Retinal pigment epithelial cell (primary cell): ENCODE data around the gene GHRHR.

Experiments
- DNase-seq: peaks from one replicate; pipeline ENCODE4 v3.0.0-alpha.2; 2010; ENCODE audit warnings: low read depth
- H3K4me3 ChIP-seq: 2 replicates; pipeline ENCODE4 v1.5.1; 2011; ENCODE audit warnings: mild to moderate bottlenecking, low read length, control low read depth, moderate library complexity
- TF ChIP-seq, protein P1 (sequence below): conservative IDR thresholded peaks from 2 replicates; pipeline ENCODE4 v1.5.1; 2011; ENCODE audit warnings: low read depth, low read length, control low read depth, inconsistent platforms

The GHRHR gene

DNA sequence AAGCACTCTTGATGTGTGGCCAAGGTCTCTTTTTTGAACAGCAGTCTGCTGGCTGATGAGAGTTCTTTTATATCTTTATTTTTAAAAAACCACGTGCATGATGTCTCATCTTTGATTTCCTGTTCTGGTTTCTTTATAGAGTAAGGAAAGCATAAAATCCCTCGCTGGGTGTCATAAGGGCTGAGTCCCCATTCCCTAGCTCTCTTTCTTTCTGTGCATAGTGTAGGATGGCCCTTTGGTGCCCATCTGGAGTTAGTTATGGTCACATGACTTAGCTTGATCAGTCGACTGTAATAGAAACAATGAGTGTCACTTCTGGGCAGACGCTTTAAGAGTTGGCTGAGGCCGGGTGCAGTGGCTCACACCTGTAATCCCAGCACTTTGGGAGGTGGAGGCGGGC is 38.5 kb downstream of the GHRHR start:
- H3K4me3 ChIP-seq = no peak overlapping the region
- no peak for DNase-seq
- TF ChIP-seq, protein P1, sequence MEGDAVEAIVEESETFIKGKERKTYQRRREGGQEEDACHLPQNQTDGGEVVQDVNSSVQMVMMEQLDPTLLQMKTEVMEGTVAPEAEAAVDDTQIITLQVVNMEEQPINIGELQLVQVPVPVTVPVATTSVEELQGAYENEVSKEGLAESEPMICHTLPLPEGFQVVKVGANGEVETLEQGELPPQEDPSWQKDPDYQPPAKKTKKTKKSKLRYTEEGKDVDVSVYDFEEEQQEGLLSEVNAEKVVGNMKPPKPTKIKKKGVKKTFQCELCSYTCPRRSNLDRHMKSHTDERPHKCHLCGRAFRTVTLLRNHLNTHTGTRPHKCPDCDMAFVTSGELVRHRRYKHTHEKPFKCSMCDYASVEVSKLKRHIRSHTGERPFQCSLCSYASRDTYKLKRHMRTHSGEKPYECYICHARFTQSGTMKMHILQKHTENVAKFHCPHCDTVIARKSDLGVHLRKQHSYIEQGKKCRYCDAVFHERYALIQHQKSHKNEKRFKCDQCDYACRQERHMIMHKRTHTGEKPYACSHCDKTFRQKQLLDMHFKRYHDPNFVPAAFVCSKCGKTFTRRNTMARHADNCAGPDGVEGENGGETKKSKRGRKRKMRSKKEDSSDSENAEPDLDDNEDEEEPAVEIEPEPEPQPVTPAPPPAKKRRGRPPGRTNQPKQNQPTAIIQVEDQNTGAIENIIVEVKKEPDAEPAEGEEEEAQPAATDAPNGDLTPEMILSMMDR = no peak

DNA sequence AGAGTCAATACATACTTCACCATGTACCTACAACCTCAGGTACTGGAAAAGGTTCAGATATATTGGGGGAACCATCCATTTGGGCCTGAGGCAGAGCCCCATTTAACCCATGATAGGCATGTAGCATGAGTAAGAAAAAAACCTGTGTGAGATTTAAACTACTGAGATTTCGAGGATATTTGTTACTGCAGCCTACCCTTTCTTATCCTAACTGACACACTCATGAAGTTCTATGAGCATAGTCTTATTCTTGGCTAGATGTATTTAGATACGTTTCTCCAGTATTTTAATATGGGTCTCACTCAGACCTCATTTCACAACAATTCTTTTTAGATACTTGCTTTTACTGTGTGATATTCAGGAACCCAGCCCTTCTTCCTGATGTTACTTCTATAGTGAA is 39.3 kb downstream of the GHRHR start:
- no peak overlapping the region for H3K4me3 ChIP-seq
- TF ChIP-seq, protein P1 = no peak
- no peak for DNase-seq

DNA sequence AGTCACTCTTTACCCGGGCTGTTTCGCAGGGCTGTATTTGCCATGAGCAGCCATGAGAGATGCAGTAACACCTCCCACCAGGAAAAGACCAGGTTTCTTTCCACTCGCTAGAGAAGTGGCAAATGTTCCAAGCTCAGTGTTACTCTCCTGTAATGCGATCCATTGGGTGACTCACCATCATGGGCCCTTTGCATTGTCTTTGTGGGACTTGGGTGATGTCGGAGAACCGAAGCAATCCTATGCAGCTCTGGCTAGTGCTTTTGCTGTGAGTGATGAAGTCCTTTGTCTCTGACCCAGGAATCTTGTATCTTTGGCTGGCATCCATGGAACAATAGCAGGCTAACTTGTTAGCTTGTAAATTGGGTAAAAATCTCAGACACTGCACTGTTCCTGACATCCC is 40.0 kb downstream of the GHRHR start:
- DNase-seq = no peak
- TF ChIP-seq, protein P1 = no peak
- H3K4me3 ChIP-seq = no peak overlapping the region

DNA sequence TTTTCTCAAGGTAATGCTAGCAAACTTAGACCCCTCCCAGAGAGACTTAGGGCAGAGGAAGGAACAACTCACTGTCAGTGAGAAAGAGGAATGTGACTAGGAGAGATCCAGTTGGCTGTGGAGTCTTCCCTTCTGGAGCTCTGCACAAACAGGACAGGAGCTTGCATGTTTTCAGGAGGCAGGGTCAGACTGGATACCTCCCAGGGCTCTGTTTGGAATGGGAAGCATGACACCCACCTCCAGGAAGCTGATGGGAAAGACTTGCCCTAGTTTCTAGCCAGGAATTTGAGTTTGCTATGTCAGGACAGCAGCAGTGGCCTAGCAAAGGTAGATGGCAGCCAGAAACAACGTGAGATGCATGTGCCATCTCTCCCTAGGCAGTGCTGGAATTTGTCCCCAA is 40.6 kb downstream of the GHRHR start:
- no peak overlapping the region for H3K4me3 ChIP-seq
- no peak for DNase-seq
- TF ChIP-seq, protein P1 = no peak

DNA sequence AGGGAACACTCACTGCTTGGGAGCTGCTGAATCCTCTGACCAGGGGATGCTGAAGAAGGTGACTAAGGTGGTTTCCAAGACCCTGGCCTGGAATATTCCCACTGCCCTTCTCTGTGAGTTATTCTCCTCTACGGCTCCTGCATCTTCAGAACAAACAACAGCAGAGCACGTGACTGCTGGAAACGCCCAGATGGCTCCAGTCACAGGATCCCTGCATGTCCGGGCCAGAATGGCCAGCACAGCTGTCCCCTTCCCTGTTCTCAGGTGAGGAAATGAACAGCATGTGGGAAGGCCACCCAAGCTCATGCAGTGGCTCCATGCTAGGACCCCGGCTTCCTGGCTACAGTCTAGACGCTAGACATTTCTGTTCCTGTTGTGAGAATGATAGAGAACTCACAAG is 43.1 kb downstream of the GHRHR start:
- TF ChIP-seq, protein P1 = no peak
- DNase-seq = no peak

DNA sequence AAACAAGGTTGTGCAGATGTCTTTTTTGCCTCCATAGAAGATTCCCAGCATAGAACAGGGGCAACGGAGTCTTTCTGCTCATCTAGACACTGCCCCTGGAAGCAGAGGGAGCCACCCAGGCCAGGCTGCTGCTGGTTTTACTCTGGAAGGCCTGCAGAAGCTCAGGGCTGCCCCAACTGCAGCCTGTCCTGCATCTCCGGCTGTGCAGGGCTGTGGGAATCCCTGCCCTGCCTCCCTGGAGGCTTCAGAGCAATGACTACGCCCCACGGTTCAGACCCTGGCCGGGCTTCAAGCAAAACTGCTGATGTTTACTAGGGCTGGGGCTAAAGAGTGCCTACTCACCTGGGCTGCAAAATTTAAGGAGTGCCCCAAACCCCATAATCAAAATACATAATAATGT is 43.9 kb downstream of the GHRHR start:
- TF ChIP-seq, protein P1 = no peak
- no peak for DNase-seq
- H3K4me3 ChIP-seq = no peak overlapping the region

More for the DNA sequence above, 43.1 kb downstream of the GHRHR start:
- H3K4me3 ChIP-seq = no peak overlapping the region

DNA sequence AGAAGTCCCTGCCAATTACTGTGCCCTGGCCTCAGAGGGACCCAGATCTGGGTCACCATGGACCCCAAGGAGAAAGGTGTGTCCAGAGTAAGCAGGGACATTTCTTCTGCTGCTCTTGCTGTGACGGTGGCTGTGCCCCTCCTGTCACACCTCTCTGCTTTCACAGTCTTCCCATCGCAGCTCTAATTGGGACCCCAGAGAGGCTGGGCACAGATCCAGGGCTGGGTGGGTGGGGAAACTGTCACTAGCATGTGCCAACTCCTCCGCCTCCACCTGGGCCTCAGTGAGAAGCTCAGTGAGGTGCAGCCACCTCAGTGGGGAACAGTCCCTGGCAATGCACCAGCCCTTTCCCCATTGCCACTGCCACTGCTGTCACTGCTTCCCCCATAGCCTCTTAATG is 51.1 kb downstream of the GHRHR start:
- DNase-seq = no peak
- no peak overlapping the region for H3K4me3 ChIP-seq
- TF ChIP-seq, protein P1 = no peak
